NCI-H69 (cell line): ENCODE results near the gene IL21.
A peak's percentile ranks its signal among the peaks of the same experiment; 100 is the strongest.
"Not testable (repeated sequence)": the region's sequence is repeated elsewhere in the genome, so short reads cannot be mapped to it uniquely, and the experiment has no call there.

Experiments
- DNase-seq: peaks from one replicate; lab custom pipeline; 2025; lab: John Stamatoyannopoulos, UW

The IL21 gene

DNA sequence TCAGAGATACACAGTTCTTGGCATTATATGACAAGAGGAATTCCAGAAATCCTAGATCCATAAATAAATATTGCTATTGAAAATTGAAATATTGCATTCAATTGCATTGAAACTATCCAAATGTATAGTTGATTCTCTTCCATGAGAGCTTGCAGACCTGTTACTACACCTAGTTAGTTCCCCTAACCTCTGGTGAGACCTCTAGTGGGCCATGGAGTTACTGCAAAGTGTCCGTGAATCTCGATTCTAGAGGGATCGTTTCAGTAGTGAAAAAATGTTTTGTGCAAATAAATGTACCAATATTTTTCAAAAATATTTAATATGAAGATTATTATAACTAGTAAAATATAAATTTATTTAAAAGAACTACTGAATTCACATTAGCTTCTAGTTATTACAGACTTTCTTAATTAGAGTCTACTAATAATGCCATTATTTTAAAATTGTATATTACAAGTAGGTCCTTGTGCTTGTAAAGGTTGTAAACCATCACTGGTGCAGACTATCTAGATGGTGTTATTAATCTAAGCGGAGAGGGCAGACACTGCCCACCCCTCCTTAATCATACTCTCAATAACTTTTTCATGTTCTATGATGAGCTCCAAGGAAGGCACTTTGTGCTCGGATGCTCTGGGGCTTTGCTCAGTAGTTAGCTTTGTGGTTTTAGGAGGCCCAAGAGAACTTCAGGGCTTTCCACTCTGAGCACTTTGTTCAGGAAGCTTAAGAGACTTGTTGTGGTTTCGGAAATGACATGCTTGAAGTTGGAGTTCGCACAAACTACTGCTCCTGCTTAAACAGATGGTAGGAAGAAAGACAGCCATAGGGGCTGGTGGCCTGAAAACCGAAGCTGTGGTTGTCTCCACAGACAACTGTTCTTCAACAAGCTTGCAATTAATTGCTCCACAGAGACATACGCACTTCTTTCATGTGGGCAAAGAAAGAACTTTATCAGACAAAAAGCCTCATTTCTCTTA lies 42.8 kb downstream of the IL21 start:
- peak; percentile 52 for DNase-seq

DNA sequence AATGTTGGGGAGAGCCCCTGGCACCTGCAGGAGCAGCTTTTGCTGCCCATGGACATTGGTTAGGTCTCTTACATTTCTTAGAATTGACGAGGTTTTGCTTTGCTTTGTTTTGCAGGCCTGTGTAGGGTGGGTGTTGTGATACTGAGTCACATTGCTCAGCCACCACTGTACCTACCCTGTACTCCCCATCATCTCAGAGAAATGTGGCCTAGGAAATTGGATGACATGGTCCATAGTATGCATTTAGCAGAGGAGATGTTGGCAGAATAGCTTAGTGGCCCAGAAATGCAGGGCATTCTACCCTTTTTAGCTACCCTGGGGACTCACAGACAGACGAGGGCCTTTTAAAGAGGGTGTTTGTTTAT lies 43.7 kb downstream of the IL21 start:
- no peak for DNase-seq

DNA sequence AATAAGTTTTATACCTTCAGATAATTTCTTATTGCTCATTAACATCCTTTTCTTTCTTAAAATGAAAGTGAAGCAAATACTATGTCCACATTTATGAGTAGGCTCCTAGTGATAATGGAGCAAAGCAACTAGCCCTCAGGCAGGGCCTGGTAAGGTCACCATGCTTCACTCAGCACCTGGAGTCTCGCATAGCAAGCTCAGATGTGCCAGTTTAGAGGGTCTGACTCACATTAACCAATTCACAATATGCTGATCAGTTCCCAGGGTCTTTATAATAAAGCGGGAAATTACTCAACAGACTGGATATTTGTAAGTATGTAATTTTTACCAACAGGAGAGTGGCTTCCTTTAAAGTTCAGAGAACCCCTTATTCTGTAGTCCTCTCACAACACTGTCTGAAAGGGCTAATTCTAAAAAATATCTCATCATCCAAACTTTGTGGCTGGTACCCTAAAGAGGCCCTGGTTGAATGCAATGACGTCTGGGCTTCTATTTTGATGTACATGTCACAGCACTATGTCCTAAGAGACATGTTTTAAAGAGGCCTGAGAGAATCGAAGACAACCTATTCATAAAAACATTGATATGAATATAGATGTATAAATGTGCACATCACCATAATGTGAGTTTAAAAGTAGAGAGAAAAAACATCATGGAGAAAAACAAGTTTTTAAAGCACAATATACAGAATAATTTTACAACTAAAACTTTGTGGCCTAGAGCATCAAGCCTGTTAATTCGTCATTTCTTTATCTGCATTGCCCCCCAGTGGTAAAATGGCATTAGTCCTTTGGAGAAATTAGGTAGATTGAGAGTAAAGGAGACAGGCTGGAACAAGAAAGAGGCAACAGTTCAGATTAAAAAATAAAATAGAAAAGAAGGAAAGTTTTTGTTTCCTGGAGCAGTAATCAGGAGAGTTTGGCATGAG lies 44.3 kb downstream of the IL21 start:
- peak; percentile 34 for DNase-seq

DNA sequence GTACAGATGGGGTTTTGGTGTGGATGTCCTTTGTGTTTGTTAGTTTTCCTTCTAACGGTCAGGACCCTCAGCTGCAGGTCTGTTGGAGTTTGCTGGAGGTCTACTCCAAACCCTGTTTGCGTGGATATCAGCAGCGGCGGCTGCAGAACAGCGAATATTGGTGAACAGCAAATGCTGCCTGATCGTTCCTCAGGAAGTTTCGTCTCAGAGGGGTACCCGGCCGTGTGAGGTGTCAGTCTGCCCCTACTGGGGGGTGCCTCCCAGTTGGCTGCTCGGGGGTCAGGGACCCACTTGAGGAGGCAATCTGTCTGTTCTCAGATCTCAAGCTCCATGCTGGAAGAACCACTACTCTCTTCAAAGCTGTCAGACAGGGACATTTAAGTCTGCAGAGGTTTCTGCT lies 46.5 kb downstream of the IL21 start:
- not testable (repeated sequence) for DNase-seq

DNA sequence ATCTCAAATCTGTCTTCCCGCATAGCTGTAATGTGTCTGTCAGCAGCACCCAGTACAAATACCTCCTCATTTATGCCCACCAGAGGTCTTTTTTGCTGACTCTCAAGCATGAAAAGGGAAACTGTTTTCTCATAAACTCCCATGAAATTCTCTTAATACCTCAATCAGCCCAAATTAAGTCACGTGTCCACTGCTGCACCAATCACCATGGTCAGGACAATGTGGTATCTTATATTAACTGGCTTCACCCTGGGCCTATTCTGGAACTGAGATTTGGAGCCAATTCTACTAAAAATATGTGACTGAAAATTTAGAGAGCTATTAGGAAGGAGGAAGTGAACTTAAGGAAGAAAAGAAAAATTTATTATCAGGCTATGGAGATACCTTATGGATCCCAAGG lies 58.4 kb downstream of the IL21 start:
- no peak for DNase-seq
